ENCODE measurements around the gene GAS2L3.

DNA sequence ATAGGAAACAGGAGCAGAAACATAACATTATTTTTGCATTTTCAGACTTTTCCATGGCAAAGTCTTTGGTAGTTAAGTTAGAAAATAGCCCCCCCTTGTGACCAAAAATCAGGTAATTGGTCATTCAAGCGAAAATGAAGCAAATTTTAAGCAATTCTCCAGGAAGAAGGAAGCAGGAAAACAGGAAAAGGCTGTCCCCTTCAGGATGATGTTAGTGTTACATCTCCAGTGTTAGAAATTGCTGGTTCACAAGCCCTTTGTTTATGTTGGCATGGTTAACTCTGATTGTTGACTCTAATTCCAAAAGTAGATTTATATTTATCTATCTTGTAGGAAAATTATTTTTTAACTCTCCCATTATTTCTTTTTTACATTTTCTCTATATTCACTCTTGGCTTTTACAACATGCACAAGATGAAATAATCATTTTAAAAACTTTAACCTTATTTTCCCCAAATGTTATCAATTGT lies 18.8 kb upstream of the GAS2L3 start:
- no peak for TF ChIP-seq POLR2A (IDR thresholded peaks at IDR 0.05; ENCODE audit: low read length)
- TF ChIP-seq GATA1 (IDR thresholded peaks at IDR 0.05; ENCODE audit: low read depth, low read length): no peak
